Left cardiac atrium (tissue), 4 donors: Measurements from ENCODE around the gene TGIF2. TPM values are rescaled to one million over a fixed set of nuclear protein-coding genes. Genes with fewer than 3 reads are reported as not detected.
A peak's percentile ranks its signal among the peaks of the same experiment; 100 is the strongest.

Experiments
- ATAC-seq, 2 donors: fragments of 200-7000 bp; cut with Tn5 transposase; one replicate each; pipeline ENCODE4 v1.9.1; 2020; ENCODE audit warnings: mild to moderate bottlenecking in 2 of 2, moderate library complexity in 2 of 2
- DNase-seq: peaks from one replicate; pipeline ENCODE4 v3.0.0-alpha.2; 2020
- intact Hi-C, 2 donors: fragments of 100-400 bp; cut with DNase I; formaldehyde crosslinking; loops; one replicate each; pipeline versions ENCODE4 v1.14.1 to v1.15.1; 2022 to 2023
- total RNA-seq, 2 donors: library from RNA; stranded (reverse); fragmentation: NEBNext Ultra II Directional; extraction: Animal tissue kit (Norgen Biotek cat#: 25700); gene quantifications; one replicate each; pipeline ENCODE4 v1.2.1, GENCODE V29; 2021
- donor health status: DM: no; HTN: yes; CAD: no.
- donor health status: DM: no; HTN: yes; CAD: no; lungs with severe emphysema.
- donor health status: DM: yes; HTN: yes; CAD: no.
- donor health status: Dilated cardiomyopathy.

The TGIF2 gene
- total RNA-seq, 2 donors from 2014 or later = 6.4 to 8.8 TPM

- intact Hi-C loops = no loop called here
- no peak for DNase-seq
- peak in 1 of 2 donors; percentile 9 for ATAC-seq
Measured at GRCh38 chr20:36572701-36573102, 695 bp upstream of the TGIF2 start.

- peak; percentile 6 to 20 for ATAC-seq
- peak; percentile 41 for DNase-seq
- intact Hi-C loops = no loop called here
Measured at GRCh38 chr20:36573798-36574365, 485 bp downstream of the TGIF2 start.

- ATAC-seq = peak; percentile 10 to 56
- DNase-seq = peak; percentile 69
- intact Hi-C loops = no loop called here
Measured at GRCh38 chr20:36574366-36575135, 1.2 kb downstream of the TGIF2 start.

- intact Hi-C loops = no loop called here
- ATAC-seq (no peak), DNase-seq (no peak)
Measured at GRCh38 chr20:36576081-36576445, 2.7 kb downstream of the TGIF2 start.

- DNase-seq = no peak
- no peak for ATAC-seq
- intact Hi-C loops = no loop called here
Measured at GRCh38 chr20:36578356-36579041, 5.1 kb downstream of the TGIF2 start.

- DNase-seq (no peak), ATAC-seq (no peak)
- intact Hi-C loops = no loop called here
Measured at GRCh38 chr20:36579996-36580545, 6.7 kb downstream of the TGIF2 start.

- intact Hi-C loops = no loop called here
- ATAC-seq (no peak), DNase-seq (no peak)
Measured at GRCh38 chr20:36582322-36582721, 8.9 kb downstream of the TGIF2 start.

- no peak for ATAC-seq
- DNase-seq = no peak
- intact Hi-C loops = no loop called here
Measured at GRCh38 chr20:36582821-36583220, 9.4 kb downstream of the TGIF2 start.

GRCh38 chr20:36584018-36584481 lies 10.7 kb downstream of the TGIF2 start:
- ATAC-seq (no peak), DNase-seq (no peak)
- intact Hi-C loops = no loop called here

GRCh38 chr20:36585410-36586125 lies 12.2 kb downstream of the TGIF2 start:
- DNase-seq = no peak
- ATAC-seq = no peak
- intact Hi-C loops = no loop called here

GRCh38 chr20:36587388-36588070 lies 14.1 kb downstream of the TGIF2 start:
- intact Hi-C loops = no loop called here
- DNase-seq (no peak), ATAC-seq (no peak)

- ATAC-seq (no peak), DNase-seq (no peak)
- intact Hi-C loops = loop anchor here (2.0 to 5.0 kb wide), 2 partner anchors 34 kb away; no protein-coding TSS in a partner anchor
Measured at GRCh38 chr20:36591281-36591680, 17.9 kb downstream of the TGIF2 start.

- no peak for DNase-seq
- intact Hi-C loops = loop anchor here (2.0 to 5.0 kb wide), 2 partner anchors 35 kb away; no protein-coding TSS in a partner anchor
Measured at GRCh38 chr20:36591854-36592641, 18.7 kb downstream of the TGIF2 start.

GRCh38 chr20:36593347-36593929 lies 20.0 kb downstream of the TGIF2 start:
- intact Hi-C loops = loop anchor here in 1 of 2 donors (5.0 kb wide), 1 partner anchor 36 kb away; no protein-coding TSS in a partner anchor
- DNase-seq = no peak
- ATAC-seq = no peak

More at GRCh38 chr20:36591854-36592641, 18.7 kb downstream of the TGIF2 start:
- no peak for ATAC-seq

GRCh38 chr20:36599912-36600345 lies 26.5 kb downstream of the TGIF2 start:
- ATAC-seq = no peak
- DNase-seq = no peak
- intact Hi-C loops = no loop called here

- DNase-seq (no peak), ATAC-seq (no peak)
- intact Hi-C loops = no loop called here
Measured at GRCh38 chr20:36601540-36601939, 28.1 kb downstream of the TGIF2 start.

- intact Hi-C loops = no loop called here
- DNase-seq (peak; percentile 46), ATAC-seq (peak in 1 of 2 donors; percentile 17)
Measured at GRCh38 chr20:36604952-36605398, 31.6 kb downstream of the TGIF2 start.
